GM12878 (cell line): Measurements from ENCODE around the gene RND1. TPM values are rescaled to one million over a fixed set of nuclear protein-coding genes. Genes with fewer than 3 reads are reported as not detected.

Experiments
- BCLAF1 ChIP-seq: fragments of 450-650 bp; IDR thresholded peaks from 2 replicates; pipeline ENCODE4 v1.6.1; 2017; ENCODE audit warnings: antibody characterized with exemption, mild to moderate bottlenecking, moderate library complexity
- CBFB ChIP-seq: IDR thresholded peaks from 2 replicates; pipeline ENCODE4 v1.6.1; 2016; ENCODE audit warnings: antibody characterized with exemption, low read depth
- CREM ChIP-seq: IDR thresholded peaks from 2 replicates; pipeline ENCODE4 v1.6.1; 2014; ENCODE audit warnings: antibody characterized with exemption, low read depth
- CUX1 ChIP-seq: IDR thresholded peaks from 2 replicates; pipeline ENCODE4 v1.6.1; 2012; ENCODE audit warnings: improper control_type of control experiment, low read depth, low read length; ENCODE audit not compliant: insufficient replicate concordance
- DPF2 ChIP-seq: fragments of 450-650 bp; IDR thresholded peaks from 2 replicates; pipeline ENCODE4 v1.6.1; 2017; ENCODE audit warnings: mild to moderate bottlenecking
- E2F8 ChIP-seq: fragments of 450-650 bp; IDR thresholded peaks from 2 replicates; pipeline ENCODE4 v1.6.1; 2018; ENCODE audit warnings: mild to moderate bottlenecking, low read depth, moderate library complexity; ENCODE audit not compliant: partially characterized antibody
- EZH2 ChIP-seq: IDR thresholded peaks from 2 replicates; pipeline ENCODE4 v1.6.1; 2012; ENCODE audit warnings: low read depth, mild to moderate bottlenecking, control low read depth, inconsistent platforms, low read length, borderline replicate concordance; ENCODE audit not compliant: control insufficient read depth
- FOS ChIP-seq: IDR thresholded peaks from 3 replicates; pipeline ENCODE4 v1.6.1; 2011; ENCODE audit warnings: borderline replicate concordance; ENCODE audit not compliant: insufficient read length; ENCODE audit errors: extremely low read depth
- HDAC2 ChIP-seq: fragments of 200-600 bp; sonication (generic); IDR thresholded peaks from 2 replicates; pipeline ENCODE4 v1.6.1; 2017
- IKZF1 ChIP-seq: fragments of 450-650 bp; conservative IDR thresholded peaks from 2 replicates; pipeline ENCODE4 v1.6.1; 2017; ENCODE audit warnings: antibody characterized with exemption, mild to moderate bottlenecking
- IRF4 ChIP-seq: IDR thresholded peaks from 2 replicates; pipeline ENCODE4 v1.6.1; 2011; ENCODE audit warnings: low read depth, low read length
- MAX ChIP-seq: IDR thresholded peaks from 2 replicates; pipeline ENCODE4 v1.6.1; 2012; ENCODE audit warnings: low read depth, low read length, improper control_type of control experiment
- POLR2AphosphoS5 ChIP-seq: IDR thresholded peaks from 2 replicates; pipeline ENCODE4 v1.6.1; 2011; ENCODE audit warnings: mild to moderate bottlenecking, low read length, inconsistent platforms
- POU2F2 ChIP-seq: IDR thresholded peaks from 3 replicates; pipeline ENCODE4 v1.6.1; 2011; ENCODE audit warnings: low read depth, mild to moderate bottlenecking, low read length, borderline replicate concordance
- RELA ChIP-seq: fragments of 450-650 bp; IDR thresholded peaks from 2 replicates; pipeline ENCODE4 v1.8.0; 2014; ENCODE audit warnings: borderline replicate concordance; ENCODE audit not compliant: partially characterized antibody
- TBL1XR1 ChIP-seq: IDR thresholded peaks from 2 replicates; pipeline ENCODE4 v1.6.1; 2012; ENCODE audit warnings: low read depth, low read length, improper control_type of control experiment
- WRNIP1 ChIP-seq: IDR thresholded peaks from 2 replicates; pipeline ENCODE4 v1.6.1; 2011; ENCODE audit warnings: low read depth, low read length, improper control_type of control experiment, borderline replicate concordance
- ZNF207 ChIP-seq: fragments of 450-650 bp; IDR thresholded peaks from 2 replicates; pipeline ENCODE4 v1.6.1; 2014; ENCODE audit warnings: antibody characterized with exemption, mild to moderate bottlenecking, borderline replicate concordance
- ZNF24 ChIP-seq: fragments of 450-650 bp; IDR thresholded peaks from 2 replicates; pipeline ENCODE4 v1.6.1; 2017; ENCODE audit warnings: antibody characterized with exemption, mild to moderate bottlenecking
- polyA plus RNA-seq, 11 experiments: library from polyadenylated mRNA; depleted of rRNA in 4 of 11; unstranded in 6 of 11; stranded (reverse) in 5 of 11; fragments of >200 nt; fragmentation: Nextera tagmentation in 4 of 11; fragmentation: Illumina TruSeq in 1 of 11; extraction: Ambion mirVana in 4 of 11; extraction: Trizol in 1 of 11; gene quantifications; 1 replicate in 1 of 11; 2 replicates in 10 of 11; pipeline versions ENCODE4 v1.2.1 to v1.2.3, GENCODE V29; 2011 to 2016; ENCODE audit warnings: inconsistent platforms in 2 of 11, missing spikeins in 2 of 11, low read depth in 1 of 11
- total RNA-seq, 4 experiments: library from RNA; depleted of rRNA in 3 of 4; stranded (reverse); fragments of >200 nt in 3 of 4; fragmentation: Illumina TruSeq in 1 of 4; extraction: Trizol in 1 of 4; gene quantifications; 2 replicates each; pipeline versions ENCODE4 v1.2.1 to v1.2.3, GENCODE V29; 2013 to 2021

Gene RND1
- total and polyA plus RNA-seq, 10 of the 15 experiments (the other 5 are each of a cell fraction or from before 2014, with no cell fraction given): 0.24 to 5.1 (median 1.5) TPM

- TF ChIP-seq CUX1: no peak
- TF ChIP-seq CREM: no peak
- TF ChIP-seq RELA: peak; percentile 66
- no peak for TF ChIP-seq POLR2AphosphoS5
- TF ChIP-seq IKZF1: peak; percentile 85
- TF ChIP-seq TBL1XR1: peak; percentile 19; the same call in 1 of the 2 replicates
- TF ChIP-seq E2F8: no peak
- TF ChIP-seq HDAC2: no peak
- peak; percentile 70; the same call in 1 of the 2 replicates for TF ChIP-seq MAX
- TF ChIP-seq ZNF207: peak; percentile 84; the same call in 1 of the 2 replicates
- TF ChIP-seq POU2F2: no peak
- no peak for TF ChIP-seq BCLAF1
- no peak for TF ChIP-seq IRF4
- TF ChIP-seq DPF2: peak; percentile 72; the same call in 1 of the 2 replicates
- TF ChIP-seq CBFB: no peak
- 0 out of 2 replicates have a peak, but pooled peaks have one; percentile 45 for TF ChIP-seq ZNF24
- TF ChIP-seq WRNIP1: no peak
- no peak for TF ChIP-seq EZH2
- no peak for TF ChIP-seq FOS
Observed at GRCh38 chr12:48814262-48815125, 51.2 kb downstream of the RND1 start (continued).
